NCI-H1436 (cell line): ENCODE results near the gene CH25H.
"Not testable (repeated sequence)": the region's sequence is repeated elsewhere in the genome, so short reads cannot be mapped to it uniquely, and the experiment has no call there.

Experiments
- DNase-seq: peaks from one replicate; lab custom pipeline; 2025; lab: John Stamatoyannopoulos, UW

The CH25H gene

GRCh38 chr10:89207181-89207800, at the start of gene CH25H:
Gene CH25H, minus strand, starts transcription at chr10:89207317. Its CDS starts 25 bp downstream, at chr10:89207292.
- no peak for DNase-seq

- no peak for DNase-seq
Observed at GRCh38 chr10:89256340-89256739, 49.2 kb upstream of the CH25H start.

GRCh38 chr10:89255793-89256192, 48.7 kb upstream of the CH25H start:
- DNase-seq: no peak

- not testable (repeated sequence) for DNase-seq
Observed at GRCh38 chr10:89255091-89255579, 48.0 kb upstream of the CH25H start.

GRCh38 chr10:89252225-89252585, 45.1 kb upstream of the CH25H start:
- DNase-seq: no peak

- DNase-seq: peak; percentile 95
Observed at GRCh38 chr10:89251409-89252224, 44.5 kb upstream of the CH25H start, which contains the start of gene LIPA. Gene LIPA, minus strand, starts transcription at chr10:89251775. Its CDS starts 4,127 bp downstream, at chr10:89247648.

GRCh38 chr10:89250865-89251408, 43.8 kb upstream of the CH25H start:
- no peak for DNase-seq

GRCh38 chr10:89248990-89249389, 41.9 kb upstream of the CH25H start:
- no peak for DNase-seq

- DNase-seq: not testable (repeated sequence)
Observed at GRCh38 chr10:89247623-89248022, 40.5 kb upstream of the CH25H start.

- DNase-seq: no peak
Observed at GRCh38 chr10:89245802-89246201, 38.7 kb upstream of the CH25H start.

- DNase-seq: no peak
Observed at GRCh38 chr10:89242840-89243568, 35.9 kb upstream of the CH25H start.

GRCh38 chr10:89242345-89242684, 35.2 kb upstream of the CH25H start:
- no peak for DNase-seq

- no peak for DNase-seq
Observed at GRCh38 chr10:89241486-89242344, 34.6 kb upstream of the CH25H start.

- DNase-seq: no peak
Observed at GRCh38 chr10:89241026-89241425, 33.9 kb upstream of the CH25H start.

- no peak for DNase-seq
Observed at GRCh38 chr10:89240519-89240918, 33.4 kb upstream of the CH25H start.

- DNase-seq: no peak
Observed at GRCh38 chr10:89238956-89239644, 32.0 kb upstream of the CH25H start.

GRCh38 chr10:89237849-89238248, 30.7 kb upstream of the CH25H start:
- DNase-seq: no peak

- DNase-seq: no peak
Observed at GRCh38 chr10:89236226-89236797, 29.2 kb upstream of the CH25H start.

- no peak for DNase-seq
Observed at GRCh38 chr10:89235073-89235798, 28.1 kb upstream of the CH25H start.

- no peak for DNase-seq
Observed at GRCh38 chr10:89233033-89233432, 25.9 kb upstream of the CH25H start.
